Testis (tissue), 3 donors: Measurements from ENCODE around the gene SCN9A. TPM values are rescaled to one million over a fixed set of nuclear protein-coding genes. Genes with fewer than 3 reads are reported as not detected.

Source experiments
- DNase-seq: peaks from one replicate; pipeline ENCODE4 v3.0.0-alpha.2; 2019
- H3K27ac ChIP-seq, 2 donors: fragments of 200-600 bp; sonication (generic); one replicate each; pipeline ENCODE4 v1.5.1; 2019
- H3K27me3 ChIP-seq: fragments of 200-600 bp; sonication (generic); one replicate; pipeline ENCODE4 v1.5.1; 2019
- H3K36me3 ChIP-seq: fragments of 200-600 bp; sonication (generic); one replicate; pipeline ENCODE4 v1.5.1; 2017; ENCODE audit warnings: low read depth; ENCODE audit errors: missing control alignments
- H3K4me1 ChIP-seq: fragments of 200-600 bp; sonication (generic); one replicate; pipeline ENCODE4 v1.5.1; 2019
- H3K4me3 ChIP-seq, 2 donors: fragments of 200-600 bp; sonication (generic); one replicate each; pipeline ENCODE4 v1.5.1; 2017 to 2019
- H3K9me3 ChIP-seq: fragments of 200-600 bp; sonication (generic); one replicate; pipeline ENCODE4 v1.5.1; 2017
- POLR2A ChIP-seq: fragments of 450-650 bp; IDR thresholded peaks from one replicate; pipeline ENCODE4 v1.6.1; 2017; ENCODE audit warnings: antibody characterized with exemption, mild to moderate bottlenecking, moderate library complexity
- WGBS, 2 donors: methylation state at CpG; one replicate each; pipeline ENCODE4 v1.1.5; 2018; 5-methylcytosine and 5-hydroxymethylcytosine counted together
- intact Hi-C: fragments of 100-400 bp; cut with DNase I; formaldehyde crosslinking; loops from one replicate; pipeline ENCODE4 v1.15.1; 2023; ENCODE audit warnings: low total_unique reads
- polyA plus RNA-seq: library from polyadenylated mRNA; stranded (reverse); fragments of 350-450 nt; fragmentation: Illumina TruSeq; extraction: RNeasy Lipid Tissue Mini Kit (QIAGEN cat#74804); gene quantifications from one replicate; pipeline ENCODE4 v1.2.3, GENCODE V29; 2014; ENCODE audit warnings: low read depth, low replicate concordance; ENCODE audit not compliant: insufficient read depth
- total RNA-seq, 2 donors: library from RNA; depleted of rRNA; stranded (reverse); fragments of >200 nt; gene quantifications; one replicate each; pipeline ENCODE4 v1.2.3, GENCODE V29; 2016
- TF ChIP-seq, protein P1 (sequence below), 3 experiments: fragments of 450-650 bp in 2 of 3; fragments of 200-600 bp in 1 of 3; sonication (generic) in 1 of 3; IDR thresholded peaks; one replicate each; pipeline ENCODE4 v1.5.1; 2016 to 2019; ENCODE audit warnings: antibody characterized with exemption in 3 of 3, mild to moderate bottlenecking in 2 of 3, moderate library complexity in 1 of 3

Gene SCN9A
- total and polyA plus RNA-seq, 3 donors from 2014 or later = 7.3 to 117 (median 85.7) TPM

DNA sequence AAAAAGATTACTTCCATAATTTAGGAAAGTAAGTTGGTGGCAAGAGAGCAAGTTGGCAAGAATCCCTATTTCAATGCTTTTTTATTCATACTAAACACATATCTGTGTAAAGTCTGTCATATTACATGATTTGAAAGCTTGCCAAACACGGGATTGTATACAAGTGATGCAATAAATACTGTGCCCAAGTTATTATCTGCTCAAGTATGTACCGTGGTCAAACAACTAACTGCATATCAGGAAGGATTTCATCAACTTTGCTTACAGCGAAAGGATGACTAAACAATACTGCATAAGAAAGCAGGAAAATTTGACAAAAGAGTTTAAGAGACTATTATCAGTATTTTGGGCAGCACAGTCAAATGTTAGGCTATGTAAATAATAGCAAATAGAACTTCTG is 178.3 kb downstream of the SCN9A start:
- no peak for DNase-seq
- WGBS, 2 donors = 71 to 79% methylated on average over 3 of the region's 3 CpGs
- H3K27me3 ChIP-seq = no peaks in the 10 kb centered on the region
- H3K9me3 ChIP-seq = no peaks in the 10 kb centered on the region
- no peak overlapping the region for H3K27ac ChIP-seq
- no peak overlapping the region for H3K4me3 ChIP-seq
- H3K4me1 ChIP-seq = no peaks in the 10 kb centered on the region
- no peaks in the 10 kb centered on the region for H3K36me3 ChIP-seq
- TF ChIP-seq, protein P1, sequence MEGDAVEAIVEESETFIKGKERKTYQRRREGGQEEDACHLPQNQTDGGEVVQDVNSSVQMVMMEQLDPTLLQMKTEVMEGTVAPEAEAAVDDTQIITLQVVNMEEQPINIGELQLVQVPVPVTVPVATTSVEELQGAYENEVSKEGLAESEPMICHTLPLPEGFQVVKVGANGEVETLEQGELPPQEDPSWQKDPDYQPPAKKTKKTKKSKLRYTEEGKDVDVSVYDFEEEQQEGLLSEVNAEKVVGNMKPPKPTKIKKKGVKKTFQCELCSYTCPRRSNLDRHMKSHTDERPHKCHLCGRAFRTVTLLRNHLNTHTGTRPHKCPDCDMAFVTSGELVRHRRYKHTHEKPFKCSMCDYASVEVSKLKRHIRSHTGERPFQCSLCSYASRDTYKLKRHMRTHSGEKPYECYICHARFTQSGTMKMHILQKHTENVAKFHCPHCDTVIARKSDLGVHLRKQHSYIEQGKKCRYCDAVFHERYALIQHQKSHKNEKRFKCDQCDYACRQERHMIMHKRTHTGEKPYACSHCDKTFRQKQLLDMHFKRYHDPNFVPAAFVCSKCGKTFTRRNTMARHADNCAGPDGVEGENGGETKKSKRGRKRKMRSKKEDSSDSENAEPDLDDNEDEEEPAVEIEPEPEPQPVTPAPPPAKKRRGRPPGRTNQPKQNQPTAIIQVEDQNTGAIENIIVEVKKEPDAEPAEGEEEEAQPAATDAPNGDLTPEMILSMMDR (IDR thresholded peaks at IDR 0.05) = no peak
- no peak for TF ChIP-seq POLR2A
- intact Hi-C loops = no loop called here

DNA sequence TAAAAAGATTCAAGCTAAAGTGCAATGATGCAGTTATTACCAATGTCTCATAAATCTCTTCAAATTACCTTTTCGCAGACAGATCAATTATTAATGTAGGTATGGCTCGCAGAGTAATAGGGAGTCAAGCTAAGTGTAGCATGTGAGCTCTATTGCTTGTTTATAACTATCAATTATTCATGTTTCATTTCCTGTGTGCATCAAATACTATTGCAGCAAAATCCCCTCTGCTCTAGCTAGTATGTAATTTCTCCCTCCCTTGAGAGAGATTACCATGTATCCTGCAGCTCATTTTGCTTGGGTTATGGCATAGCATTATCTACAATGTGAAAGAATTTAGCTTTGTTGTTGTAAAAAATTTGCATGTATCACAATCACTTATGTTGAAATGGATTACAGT is 182.3 kb downstream of the SCN9A start:
- H3K27me3 ChIP-seq = no peaks in the 10 kb centered on the region
- H3K4me3 ChIP-seq = no peak overlapping the region
- no peak for DNase-seq
- no peak overlapping the region for H3K27ac ChIP-seq
- no peaks in the 10 kb centered on the region for H3K9me3 ChIP-seq
- H3K36me3 ChIP-seq = no peaks in the 10 kb centered on the region
- TF ChIP-seq, protein P1 (IDR thresholded peaks at IDR 0.05) = no peak
- no peak for TF ChIP-seq POLR2A
- intact Hi-C loops = no loop called here
- H3K4me1 ChIP-seq = no peaks in the 10 kb centered on the region
- 93 to 96% methylated on average over 2 of the region's 2 CpGs for WGBS, 2 donors

DNA sequence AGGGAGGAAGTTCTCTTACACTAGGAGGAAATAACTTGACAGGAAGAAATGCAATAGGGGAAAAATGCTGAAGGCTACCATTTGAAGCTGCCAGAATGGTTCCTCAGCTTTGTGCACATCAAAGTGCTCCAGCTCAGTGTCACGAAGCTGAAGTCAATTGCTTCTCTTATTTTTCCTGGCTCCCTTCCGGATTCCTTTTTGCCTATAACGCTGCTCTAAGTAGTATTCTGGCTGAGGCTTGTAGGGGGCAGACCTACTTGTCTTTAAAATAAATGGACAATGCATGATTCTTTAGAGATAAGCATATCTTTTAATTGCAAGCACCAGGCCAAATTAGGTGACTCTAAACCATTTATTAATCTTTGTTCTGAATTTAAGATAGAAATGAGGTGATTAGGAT is 187.7 kb downstream of the SCN9A start:
- Histone ChIP-seq H3K9me3 (no peaks in the 10 kb centered on the region), H3K27me3 (no peaks in the 10 kb centered on the region), H3K4me3 (no peak overlapping the region), H3K27ac (no peak overlapping the region), H3K36me3 (no peaks in the 10 kb centered on the region), H3K4me1 (no peaks in the 10 kb centered on the region)
- WGBS, 2 donors = 36 to 52% methylated on average over 3 of the region's 3 CpGs
- intact Hi-C loops = no loop called here
- no peak for TF ChIP-seq POLR2A
- TF ChIP-seq, protein P1 (IDR thresholded peaks at IDR 0.05) = no peak
- no peak for DNase-seq

DNA sequence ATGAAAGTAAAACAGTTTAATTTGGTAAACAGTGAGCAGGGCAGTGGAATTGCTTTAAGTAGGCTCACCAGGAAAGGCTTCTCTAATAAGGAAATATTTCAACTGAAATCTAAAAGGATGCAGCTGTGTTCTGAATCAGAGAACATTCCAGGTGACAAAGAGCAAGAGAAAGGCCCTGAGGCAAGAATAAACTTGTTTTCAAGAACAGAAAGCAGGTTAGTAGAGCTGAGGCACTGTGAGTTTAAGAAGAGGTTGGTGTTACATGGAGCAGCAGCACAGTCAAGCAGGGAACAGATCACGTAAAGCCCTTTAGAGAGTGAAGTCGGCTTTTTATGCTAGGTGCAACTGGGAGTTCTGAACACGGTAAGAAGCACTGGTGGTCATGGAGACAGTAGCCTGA is 191.0 kb downstream of the SCN9A start:
- Histone ChIP-seq H3K27me3 (no peaks in the 10 kb centered on the region), H3K9me3 (no peaks in the 10 kb centered on the region), H3K36me3 (no peaks in the 10 kb centered on the region), H3K4me3 (no peak overlapping the region), H3K27ac (no peak overlapping the region), H3K4me1 (no peaks in the 10 kb centered on the region)
- 79 to 84% methylated on average over 3 of the region's 3 CpGs for WGBS, 2 donors
- DNase-seq = no peak
- TF ChIP-seq, protein P1 (IDR thresholded peaks at IDR 0.05) = no peak
- no peak for TF ChIP-seq POLR2A
- intact Hi-C loops = no loop called here

GRCh38 chr2:166181813-166182154 is 194.0 kb downstream of the SCN9A start:
- no peaks in the 10 kb centered on the region for H3K9me3 ChIP-seq
- intact Hi-C loops = no loop called here
- H3K36me3 ChIP-seq = no peaks in the 10 kb centered on the region
- 24 to 44% methylated on average over 3 of the region's 3 CpGs for WGBS, 2 donors
- TF ChIP-seq, protein P1 (IDR thresholded peaks at IDR 0.05) = no peak
- TF ChIP-seq POLR2A = no peak
- DNase-seq = no peak
- H3K4me1 ChIP-seq = no peaks in the 10 kb centered on the region
- H3K27ac ChIP-seq = no peak overlapping the region
- no peaks in the 10 kb centered on the region for H3K27me3 ChIP-seq
- H3K4me3 ChIP-seq = no peak overlapping the region
